Breast epithelium (tissue), 3 donors: ENCODE measurements around the gene HMCN1.

Source experiments
- CTCF ChIP-seq, 3 donors: fragments of 450-650 bp; IDR thresholded peaks; one replicate each; pipeline ENCODE4 v1.5.1; 2016 to 2017; ENCODE audit warnings: antibody characterized with exemption in 3 of 3, mild to moderate bottlenecking in 3 of 3, moderate library complexity in 3 of 3
- POLR2A ChIP-seq: fragments of 450-650 bp; IDR thresholded peaks from one replicate; pipeline ENCODE4 v1.6.1; 2016; ENCODE audit warnings: antibody characterized with exemption, mild to moderate bottlenecking, moderate library complexity

- no peak for TF ChIP-seq CTCF (IDR thresholded peaks at IDR 0.05)
- TF ChIP-seq POLR2A, result no peak
Measured at GRCh38 chr1:186142159-186142558, 408.0 kb downstream of the HMCN1 start.
